Measurements from ENCODE around the gene RSAD2. TPM values are rescaled to one million over a fixed set of nuclear protein-coding genes. Genes with fewer than 3 reads are reported as not detected.

The RSAD2 gene
- total and polyA plus RNA-seq, 2 of the 4 experiments (the other 2 are of a cell fraction) = not detected

DNA sequence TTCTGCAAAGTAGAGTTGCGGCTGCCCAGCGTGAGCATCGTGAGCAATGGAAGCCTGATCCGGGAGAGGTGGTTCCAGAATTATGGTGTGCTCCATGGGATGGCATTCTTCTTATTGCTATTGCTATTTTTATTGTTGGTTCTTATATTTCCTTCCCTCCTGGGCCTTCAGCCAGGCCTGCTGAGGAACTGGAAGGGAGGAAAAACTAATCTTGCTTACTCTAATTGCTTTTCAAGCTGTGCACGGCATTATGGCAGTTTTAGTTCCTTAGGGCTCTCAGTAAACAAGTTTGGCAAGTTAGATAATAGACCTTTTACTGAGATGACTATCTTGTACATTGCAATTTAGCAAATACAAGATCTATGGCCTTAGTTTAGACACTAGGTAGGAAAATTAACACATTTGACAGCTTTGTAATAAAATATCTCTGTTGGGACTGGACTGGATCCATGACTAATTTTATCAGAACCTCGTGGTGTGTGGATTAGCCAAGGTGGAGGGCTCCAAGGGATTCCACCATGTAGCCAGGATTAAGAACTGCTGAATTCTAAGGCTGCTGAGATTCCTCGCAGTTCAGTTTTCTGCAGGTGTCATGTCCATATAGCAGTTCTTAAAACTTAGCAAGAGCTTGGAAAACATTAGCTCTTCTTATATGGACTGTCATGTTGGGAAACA is 6.0 kb downstream of the RSAD2 start:
- DNase-seq = no peak
- no peak overlapping the region for H3K4me2 ChIP-seq (ENCODE audit: low read depth, low read length)
- no peaks in the 10 kb centered on the region for H3K79me1 ChIP-seq (ENCODE audit: low read depth in 1 of 2, low read length in 2 of 2)
- H3K4ac ChIP-seq (ENCODE audit: low read depth, low read length) = no peak overlapping the region
- intact Hi-C loops (cut with micrococcal nuclease) (no loop called here), dilution Hi-C loops (cut with HindIII; ENCODE audit: low sequenced_read_pairs, unreplicated experiment) (no loop called here), in situ Hi-C loops (cut with MboI; ENCODE audit: low sequenced_read_pairs) (no loop called here)
- H4K8ac ChIP-seq (ENCODE audit: low read depth in 2 of 2, low read length in 2 of 2) = no peak overlapping the region
- H2BK15ac ChIP-seq (ENCODE audit: low read depth, low read length) = no peak overlapping the region
- H3K14ac ChIP-seq (replicated peaks; ENCODE audit: low read depth, low read length) = no peak overlapping the region
- no peak overlapping the region for H4K91ac ChIP-seq (ENCODE audit: insufficient read depth, low read depth, low read length)
- no peak overlapping the region for H3K4me3 ChIP-seq (ENCODE audit: insufficient read depth, low read depth, low read length)
- H2AK5ac ChIP-seq (ENCODE audit: low read depth, low read length) = no peak overlapping the region
- H2BK120ac ChIP-seq (ENCODE audit: low read depth, low read length) = no peak overlapping the region
- ChIA-PET POLR2A (ENCODE audit: unreplicated experiment) (no interaction called here), CTCF (no interaction called here)
- TF ChIP-seq, protein P1, sequence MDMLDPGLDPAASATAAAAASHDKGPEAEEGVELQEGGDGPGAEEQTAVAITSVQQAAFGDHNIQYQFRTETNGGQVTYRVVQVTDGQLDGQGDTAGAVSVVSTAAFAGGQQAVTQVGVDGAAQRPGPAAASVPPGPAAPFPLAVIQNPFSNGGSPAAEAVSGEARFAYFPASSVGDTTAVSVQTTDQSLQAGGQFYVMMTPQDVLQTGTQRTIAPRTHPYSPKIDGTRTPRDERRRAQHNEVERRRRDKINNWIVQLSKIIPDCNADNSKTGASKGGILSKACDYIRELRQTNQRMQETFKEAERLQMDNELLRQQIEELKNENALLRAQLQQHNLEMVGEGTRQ (IDR thresholded peaks at IDR 0.05; ENCODE audit: low read depth, low read length) = no peak
- TF ChIP-seq MAFK (IDR thresholded peaks at IDR 0.05; ENCODE audit: low read depth, low read length) (no peak), POLR2A (IDR thresholded peaks at IDR 0.05; ENCODE audit: low read depth, low read length) (no peak), BHLHE40 (IDR thresholded peaks at IDR 0.05; ENCODE audit: low read depth, low read length) (no peak), CHD1 (IDR thresholded peaks at IDR 0.05; ENCODE audit: low read depth, low read length) (no peak), CEBPB (IDR thresholded peaks at IDR 0.05; ENCODE audit: low read depth, low read length) (no peak), SMC3 (IDR thresholded peaks at IDR 0.05; ENCODE audit: low read depth, low read length) (no peak)
- TF ChIP-seq, protein P2, sequence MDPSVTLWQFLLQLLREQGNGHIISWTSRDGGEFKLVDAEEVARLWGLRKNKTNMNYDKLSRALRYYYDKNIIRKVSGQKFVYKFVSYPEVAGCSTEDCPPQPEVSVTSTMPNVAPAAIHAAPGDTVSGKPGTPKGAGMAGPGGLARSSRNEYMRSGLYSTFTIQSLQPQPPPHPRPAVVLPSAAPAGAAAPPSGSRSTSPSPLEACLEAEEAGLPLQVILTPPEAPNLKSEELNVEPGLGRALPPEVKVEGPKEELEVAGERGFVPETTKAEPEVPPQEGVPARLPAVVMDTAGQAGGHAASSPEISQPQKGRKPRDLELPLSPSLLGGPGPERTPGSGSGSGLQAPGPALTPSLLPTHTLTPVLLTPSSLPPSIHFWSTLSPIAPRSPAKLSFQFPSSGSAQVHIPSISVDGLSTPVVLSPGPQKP (IDR thresholded peaks at IDR 0.05; ENCODE audit: borderline replicate concordance, low read depth, low read length) = no peak
- no peak for ATAC-seq (ENCODE audit: low read depth)
- H3K23ac ChIP-seq (ENCODE audit: low read depth, low read length) = no peak overlapping the region
- no peak overlapping the region for H3K56ac ChIP-seq (ENCODE audit: extremely low read depth, insufficient read depth, low read length)
- H4K20me1 ChIP-seq (ENCODE audit: insufficient read depth, low read length) = no peaks in the 10 kb centered on the region
- H3K27me3 ChIP-seq (ENCODE audit: control insufficient read depth, insufficient read depth, low read length) = no peaks in the 10 kb centered on the region
- WGBS, 2 experiments (ENCODE audit: extremely low coverage in 2 of 2, insufficient read length in 1 of 2) = no CpG with 5 or more reads among the region's 7 CpGs
- no peak overlapping the region for H2BK20ac ChIP-seq (ENCODE audit: low read depth, low read length)
- no TSS peak for BruUV-seq (replicated peaks)
- H2AK9ac ChIP-seq (replicated peaks; ENCODE audit: low read depth, low read length, poor library complexity) = no peak overlapping the region
- no peak overlapping the region for H2BK5ac ChIP-seq (ENCODE audit: low read depth, low read length, poor library complexity, severe bottlenecking)
- H3K4me1 ChIP-seq (ENCODE audit: control insufficient read depth, insufficient read depth, low read length) = no peaks in the 10 kb centered on the region
- no peak overlapping the region for H3K9ac ChIP-seq (ENCODE audit: low read depth, low read length)
- no peak overlapping the region for H3K18ac ChIP-seq (ENCODE audit: low read depth, low read length)
- no peaks in the 10 kb centered on the region for H3K9me3 ChIP-seq (ENCODE audit: control insufficient read depth, insufficient read depth, low read length)
- no peaks in the 10 kb centered on the region for H3K36me3 ChIP-seq (ENCODE audit: control insufficient read depth, insufficient read depth, low read length)
- H4K5ac ChIP-seq (ENCODE audit: low read depth, low read length) = no peak overlapping the region
- H3K27ac ChIP-seq (ENCODE audit: insufficient read depth, low read length) = no peak overlapping the region
- no peaks in the 10 kb centered on the region for H3K9me1 ChIP-seq (ENCODE audit: insufficient read depth, low read length)
- no peak overlapping the region for H2AFZ ChIP-seq (replicated peaks; ENCODE audit: low read length, poor library complexity)

Data from IMR-90 (cell line).